H9 (cell line): ENCODE measurements around the gene RRAD. TPM values are rescaled to one million over a fixed set of nuclear protein-coding genes. Genes with fewer than 3 reads are reported as not detected.

ENCODE experiments used
- DNase-seq: peaks from one replicate; pipeline ENCODE4 v3.0.0-alpha.2; 2017
- H2AFZ ChIP-seq: one replicate; pipeline ENCODE4 v1.6.1; 2013; ENCODE audit warnings: mild to moderate bottlenecking, low read length, control low read depth, moderate library complexity
- H2AK5ac ChIP-seq: 2 replicates; pipeline ENCODE4 v1.6.1; 2013; ENCODE audit warnings: low read length, control low read depth, mixed read lengths; ENCODE audit not compliant: insufficient read length
- H2BK120ac ChIP-seq: one replicate; pipeline ENCODE4 v1.6.1; 2013; ENCODE audit warnings: low read depth, mild to moderate bottlenecking, low read length, control low read depth, inconsistent platforms; ENCODE audit not compliant: poor library complexity, severe bottlenecking
- H2BK12ac ChIP-seq: 2 replicates; pipeline ENCODE4 v1.6.1; 2013; ENCODE audit warnings: low read length, control low read depth, mixed read lengths, low read depth; ENCODE audit not compliant: insufficient read length
- H2BK15ac ChIP-seq: 2 replicates; pipeline ENCODE4 v1.6.1; 2013; ENCODE audit warnings: low read depth, low read length, control low read depth
- H2BK20ac ChIP-seq: one replicate; pipeline ENCODE4 v1.6.1; 2013; ENCODE audit warnings: low read depth, mild to moderate bottlenecking, low read length, control low read depth, inconsistent platforms; ENCODE audit not compliant: poor library complexity, severe bottlenecking
- H2BK5ac ChIP-seq: 2 replicates; pipeline ENCODE4 v1.6.1; 2013; ENCODE audit warnings: low read length, control low read depth, mixed read lengths; ENCODE audit not compliant: insufficient read length
- H3K14ac ChIP-seq: 2 replicates; pipeline ENCODE4 v1.6.1; 2013; ENCODE audit warnings: low read length, control low read depth; ENCODE audit not compliant: insufficient read depth
- H3K18ac ChIP-seq: 2 replicates; pipeline ENCODE4 v1.6.1; 2013; ENCODE audit warnings: low read depth, mild to moderate bottlenecking, mixed read lengths, low read length, control low read depth; ENCODE audit not compliant: insufficient read length
- H3K23ac ChIP-seq: 2 replicates; pipeline ENCODE4 v1.6.1; 2013; ENCODE audit warnings: low read length, control low read depth, mixed read lengths, low read depth; ENCODE audit not compliant: insufficient read length
- H3K23me2 ChIP-seq: 2 replicates; pipeline ENCODE4 v1.6.1; 2013; ENCODE audit warnings: low read depth, mild to moderate bottlenecking, mixed read lengths, low read length, control low read depth; ENCODE audit not compliant: insufficient read length, poor library complexity, severe bottlenecking
- H3K27ac ChIP-seq: 2 replicates; pipeline ENCODE4 v1.5.1; 2013; ENCODE audit warnings: low read length, control low read depth, mixed read lengths, low read depth; ENCODE audit not compliant: insufficient read length
- H3K27me3 ChIP-seq: 2 replicates; pipeline ENCODE4 v1.6.1; 2013; ENCODE audit warnings: low read length, control low read depth, inconsistent platforms; ENCODE audit not compliant: insufficient read depth
- H3K4ac ChIP-seq: 2 replicates; pipeline ENCODE4 v1.6.1; 2013; ENCODE audit warnings: low read depth, mild to moderate bottlenecking, control low read depth, inconsistent platforms, low read length, moderate library complexity
- H3K4me1 ChIP-seq: 2 replicates; pipeline ENCODE4 v1.6.1; 2013; ENCODE audit warnings: low read length, control low read depth, inconsistent platforms; ENCODE audit not compliant: insufficient read depth
- H3K4me2 ChIP-seq: 2 replicates; pipeline ENCODE4 v1.6.1; 2013; ENCODE audit warnings: low read length, control low read depth, mixed read lengths; ENCODE audit not compliant: insufficient read length, insufficient read depth
- H3K56ac ChIP-seq: 2 replicates; pipeline ENCODE4 v1.6.1; 2013; ENCODE audit warnings: low read depth, mild to moderate bottlenecking, mixed read lengths, low read length, control low read depth; ENCODE audit not compliant: insufficient read length
- H3K79me1 ChIP-seq: 2 replicates; pipeline ENCODE4 v1.6.1; 2013; ENCODE audit warnings: low read depth, mild to moderate bottlenecking, moderate library complexity, low read length, control low read depth, inconsistent platforms; ENCODE audit not compliant: insufficient read depth, poor library complexity, severe bottlenecking
- H3K79me2 ChIP-seq: 2 replicates; pipeline ENCODE4 v1.6.1; 2013; ENCODE audit warnings: low read length, control low read depth, inconsistent platforms; ENCODE audit not compliant: insufficient read depth
- H3K9ac ChIP-seq: 2 replicates; pipeline ENCODE4 v1.6.1; 2013; ENCODE audit warnings: low read length, control low read depth, mixed read lengths; ENCODE audit not compliant: insufficient read length; ENCODE audit errors: extremely low read depth
- H3K9me3 ChIP-seq: one replicate; pipeline ENCODE4 v1.6.1; 2013; ENCODE audit warnings: low read depth, low read length, inconsistent platforms; ENCODE audit not compliant: control insufficient read depth
- H3T11ph ChIP-seq: one replicate; pipeline ENCODE4 v1.6.1; 2013; ENCODE audit warnings: mild to moderate bottlenecking, low read length, control low read depth, inconsistent platforms
- H4K20me1 ChIP-seq: one replicate; pipeline ENCODE4 v1.6.1; 2013; ENCODE audit not compliant: control insufficient read depth, insufficient read length, insufficient read depth
- H4K5ac ChIP-seq: 2 replicates; pipeline ENCODE4 v1.6.1; 2013; ENCODE audit warnings: low read depth, mild to moderate bottlenecking, mixed read lengths, low read length, control low read depth; ENCODE audit not compliant: insufficient read length
- H4K8ac ChIP-seq: replicated peaks from 2 replicates; pipeline ENCODE4 v1.6.1; 2013; ENCODE audit warnings: low read length, control low read depth, mixed read lengths, low read depth; ENCODE audit not compliant: insufficient read length
- H4K91ac ChIP-seq: 2 replicates; pipeline ENCODE4 v1.6.1; 2013; ENCODE audit warnings: low read depth, mild to moderate bottlenecking, moderate library complexity, mixed read lengths, low read length, control low read depth; ENCODE audit not compliant: insufficient read length
- H3K27ac Mint-ChIP-seq, 3 experiments: 2 replicates in 2 of 3; 3 replicates in 1 of 3; pipeline ENCODE4 v1.8.0; 2020 to 2021; ENCODE audit warnings: mixed read lengths in 3 of 3, mild to moderate bottlenecking in 1 of 3, moderate library complexity in 1 of 3
- H3K27me3 Mint-ChIP-seq: 2 replicates; pipeline ENCODE4 v1.8.0; 2021; ENCODE audit warnings: low read depth, mild to moderate bottlenecking, moderate library complexity, mixed read lengths
- H3K36me3 Mint-ChIP-seq, 3 experiments: 2 replicates in 2 of 3; 3 replicates in 1 of 3; pipeline ENCODE4 v1.8.0; 2020 to 2021; ENCODE audit warnings: low read depth in 3 of 3, mixed read lengths in 3 of 3; ENCODE audit not compliant: insufficient read depth in 1 of 3
- H3K4me1 Mint-ChIP-seq, 2 experiments: 2 replicates each; pipeline ENCODE4 v1.8.0; 2020; ENCODE audit warnings: mixed read lengths in 2 of 2
- H3K4me3 Mint-ChIP-seq, 2 experiments: 2 replicates in 1 of 2; 3 replicates in 1 of 2; pipeline ENCODE4 v1.8.0; 2020 to 2021; ENCODE audit warnings: mild to moderate bottlenecking in 2 of 2, mixed read lengths in 2 of 2, moderate library complexity in 1 of 2
- H3K9me3 Mint-ChIP-seq, 2 experiments: 2 replicates in 1 of 2; 3 replicates in 1 of 2; pipeline ENCODE4 v1.8.0; 2020; ENCODE audit warnings: mild to moderate bottlenecking in 2 of 2, mixed read lengths in 2 of 2, moderate library complexity in 1 of 2
- WGBS: extraction: QIAGEN DNeasy Blood & Tissue Kit; methylation state at CpG from one replicate; pipeline ENCODE4 v1.1.7; 2013; ENCODE audit warnings: missing lambda C conversion rate, low lambda C conversion rate, mixed read lengths; ENCODE audit not compliant: insufficient read length; ENCODE audit errors: extremely low coverage; 5-methylcytosine and 5-hydroxymethylcytosine counted together
- total RNA-seq: library from RNA; stranded (reverse); gene quantifications from 2 replicates; pipeline ENCODE4 v1.2.1, GENCODE V29; 2021
- TF ChIP-seq, protein P1 (sequence below): fragments of 200-600 bp; sonication (generic); conservative IDR thresholded peaks from 3 replicates; pipeline ENCODE4 v1.8.0; 2021; ENCODE audit warnings: antibody characterized with exemption, mild to moderate bottlenecking

The RRAD gene
- total RNA-seq, 1 experiment from 2014 or later: 0.72 TPM

DNA sequence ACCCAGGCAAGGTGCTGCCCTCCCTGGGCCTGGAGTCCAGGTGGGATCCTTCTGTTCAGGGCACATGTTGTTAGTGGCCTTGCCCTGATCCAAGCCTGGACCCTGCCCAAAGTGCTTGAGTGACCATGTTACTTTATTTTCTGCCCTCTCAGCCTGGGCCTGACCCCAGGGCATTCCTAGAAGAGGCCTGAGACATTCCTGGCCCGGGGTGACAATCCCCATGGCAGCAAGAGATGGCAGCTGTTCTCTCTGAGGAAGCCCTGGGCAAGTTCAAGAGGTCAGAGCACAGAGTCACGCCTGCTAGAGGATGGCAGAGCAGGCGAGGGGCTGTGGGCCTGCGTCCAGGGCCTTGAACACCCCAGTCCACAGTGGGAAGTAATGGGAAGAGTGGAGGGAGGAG, 11.6 kb downstream of the RRAD start:
- Mint-ChIP-seq H3K36me3 (no peaks in the 10 kb centered on the region; a peak in 1 of 7 replicates), H3K4me1 (peaks cover 0 to 5% of the 10 kb centered on the region in 2 experiments; a peak in 2 of 4 replicates), H3K4me3 (no peak overlapping the region), H3K9me3 (no peaks in the 10 kb centered on the region), H3K27me3 (peaks cover 33% of the 10 kb centered on the region), H3K27ac (no peak overlapping the region)
- no peak overlapping the region for H3K9ac ChIP-seq
- H3K4ac ChIP-seq: no peak overlapping the region
- no peak overlapping the region for H3K23ac ChIP-seq
- no peaks in the 10 kb centered on the region for H4K20me1 ChIP-seq
- WGBS: no CpG with 5 or more reads among the region's 4 CpGs
- H2AFZ ChIP-seq: no peak overlapping the region
- H3K18ac ChIP-seq: no peak overlapping the region
- TF ChIP-seq, protein P1, sequence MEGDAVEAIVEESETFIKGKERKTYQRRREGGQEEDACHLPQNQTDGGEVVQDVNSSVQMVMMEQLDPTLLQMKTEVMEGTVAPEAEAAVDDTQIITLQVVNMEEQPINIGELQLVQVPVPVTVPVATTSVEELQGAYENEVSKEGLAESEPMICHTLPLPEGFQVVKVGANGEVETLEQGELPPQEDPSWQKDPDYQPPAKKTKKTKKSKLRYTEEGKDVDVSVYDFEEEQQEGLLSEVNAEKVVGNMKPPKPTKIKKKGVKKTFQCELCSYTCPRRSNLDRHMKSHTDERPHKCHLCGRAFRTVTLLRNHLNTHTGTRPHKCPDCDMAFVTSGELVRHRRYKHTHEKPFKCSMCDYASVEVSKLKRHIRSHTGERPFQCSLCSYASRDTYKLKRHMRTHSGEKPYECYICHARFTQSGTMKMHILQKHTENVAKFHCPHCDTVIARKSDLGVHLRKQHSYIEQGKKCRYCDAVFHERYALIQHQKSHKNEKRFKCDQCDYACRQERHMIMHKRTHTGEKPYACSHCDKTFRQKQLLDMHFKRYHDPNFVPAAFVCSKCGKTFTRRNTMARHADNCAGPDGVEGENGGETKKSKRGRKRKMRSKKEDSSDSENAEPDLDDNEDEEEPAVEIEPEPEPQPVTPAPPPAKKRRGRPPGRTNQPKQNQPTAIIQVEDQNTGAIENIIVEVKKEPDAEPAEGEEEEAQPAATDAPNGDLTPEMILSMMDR: no peak
- no peak for DNase-seq
- H3K79me1 ChIP-seq: no peaks in the 10 kb centered on the region
- no peak overlapping the region for H2BK5ac ChIP-seq
- H3K27me3 ChIP-seq: no peaks in the 10 kb centered on the region
- no peak overlapping the region for H3K27ac ChIP-seq
- H3T11ph ChIP-seq: no peak overlapping the region
- no peak overlapping the region for H3K4me2 ChIP-seq
- H4K91ac ChIP-seq: no peak overlapping the region
- H3K4me1 ChIP-seq: no peaks in the 10 kb centered on the region
- H3K9me3 ChIP-seq: no peaks in the 10 kb centered on the region
- H3K56ac ChIP-seq: no peak overlapping the region
- no peak overlapping the region for H2BK12ac ChIP-seq
- no peaks in the 10 kb centered on the region for H3K23me2 ChIP-seq
- no peaks in the 10 kb centered on the region for H3K79me2 ChIP-seq
- H4K8ac ChIP-seq: no peak overlapping the region
- H2BK15ac ChIP-seq: no peak overlapping the region
- no peak overlapping the region for H4K5ac ChIP-seq
- H2BK120ac ChIP-seq: no peak overlapping the region
- H3K14ac ChIP-seq: no peak overlapping the region
- H2AK5ac ChIP-seq: no peak overlapping the region
- H2BK20ac ChIP-seq: no peak overlapping the region
